ENCODE measurements around the gene FLYWCH2.

DNA sequence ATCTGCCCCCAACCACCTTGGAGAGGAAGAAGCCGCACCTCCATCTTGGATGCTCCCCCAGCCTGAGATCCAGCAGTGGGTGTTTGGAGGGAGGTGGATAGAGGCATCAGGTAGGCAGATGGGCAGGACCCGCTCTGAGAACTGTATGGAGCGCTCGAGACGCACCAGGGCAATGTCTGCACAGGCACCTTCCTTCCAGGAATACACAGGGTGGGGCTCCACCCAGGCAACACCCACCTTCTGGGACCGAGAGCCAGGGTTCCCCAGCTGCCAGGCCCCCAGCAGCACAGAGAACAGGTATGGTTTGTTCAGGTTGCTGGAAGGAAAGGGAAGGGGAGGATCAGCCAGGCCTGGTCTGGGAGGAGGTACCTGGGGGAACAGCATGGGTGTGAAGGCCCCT is 27.5 kb upstream of the FLYWCH2 start:
- TF ChIP-seq, protein P1, sequence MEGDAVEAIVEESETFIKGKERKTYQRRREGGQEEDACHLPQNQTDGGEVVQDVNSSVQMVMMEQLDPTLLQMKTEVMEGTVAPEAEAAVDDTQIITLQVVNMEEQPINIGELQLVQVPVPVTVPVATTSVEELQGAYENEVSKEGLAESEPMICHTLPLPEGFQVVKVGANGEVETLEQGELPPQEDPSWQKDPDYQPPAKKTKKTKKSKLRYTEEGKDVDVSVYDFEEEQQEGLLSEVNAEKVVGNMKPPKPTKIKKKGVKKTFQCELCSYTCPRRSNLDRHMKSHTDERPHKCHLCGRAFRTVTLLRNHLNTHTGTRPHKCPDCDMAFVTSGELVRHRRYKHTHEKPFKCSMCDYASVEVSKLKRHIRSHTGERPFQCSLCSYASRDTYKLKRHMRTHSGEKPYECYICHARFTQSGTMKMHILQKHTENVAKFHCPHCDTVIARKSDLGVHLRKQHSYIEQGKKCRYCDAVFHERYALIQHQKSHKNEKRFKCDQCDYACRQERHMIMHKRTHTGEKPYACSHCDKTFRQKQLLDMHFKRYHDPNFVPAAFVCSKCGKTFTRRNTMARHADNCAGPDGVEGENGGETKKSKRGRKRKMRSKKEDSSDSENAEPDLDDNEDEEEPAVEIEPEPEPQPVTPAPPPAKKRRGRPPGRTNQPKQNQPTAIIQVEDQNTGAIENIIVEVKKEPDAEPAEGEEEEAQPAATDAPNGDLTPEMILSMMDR (IDR thresholded peaks at IDR 0.05) = no peak
- no peak for TF ChIP-seq POLR2A (IDR thresholded peaks at IDR 0.05)
- TF ChIP-seq POLR2AphosphoS5 (IDR thresholded peaks at IDR 0.05) = no peak

All from prostate gland (tissue), 2 donors.